HCT116 (cell line): ENCODE measurements around the gene ATP13A2. TPM values are rescaled to one million over a fixed set of nuclear protein-coding genes. Genes with fewer than 3 reads are reported as not detected.
A peak's percentile ranks its signal among the peaks of the same experiment; 100 is the strongest.

Source experiments
- ATAC-seq: fragments of 200-7000 bp; cut with Tn5 transposase; 2 replicates; pipeline ENCODE4 v1.9.1; 2020; ENCODE audit warnings: mild to moderate bottlenecking, moderate library complexity
- BruUV-seq: library from RNA; stranded (reverse); fragments of 400-500 nt; replicated peaks from 2 replicates; lab custom pipeline; 2021; lab: Mats Ljungman, UMichigan
- CTCF ChIA-PET: fragments of 300-600 bp; sonication (Branson Sonifier 250); formaldehyde crosslinking; loops from one replicate; lab custom pipeline; 2021; ENCODE audit warnings: antibody characterized with exemption; lab: Charles Lee
- POLR2A ChIA-PET: fragments of 300-600, 350-600 bp; sonication (Branson Sonifier 250); formaldehyde crosslinking; loops from one replicate; lab custom pipeline; 2021; ENCODE audit warnings: antibody characterized with exemption; lab: Charles Lee
- RAD21 ChIA-PET, 2 experiments: fragments of 300-600 bp; sonication (Branson Sonifier 250); formaldehyde crosslinking; loops; one replicate each; lab custom pipeline; 2023; ENCODE audit warnings: low total read pairs in 2 of 2; ENCODE audit not compliant: uncharacterized antibody in 2 of 2, unreplicated experiment in 2 of 2, low non-redundant PET in 1 of 2; lab: Charles Lee
- DNase-seq: peaks from one replicate; pipeline ENCODE4 v3.0.0-alpha.2; 2010; ENCODE audit warnings: low read depth, low spot score
- H2AFZ ChIP-seq: fragments of 200-600 bp; shearing (Covaris generic), sonication (generic); 2 replicates; pipeline ENCODE4 v1.6.1; 2017; ENCODE audit warnings: low read depth, mixed run types, mixed read lengths, antibody characterized with exemption, low read length; ENCODE audit not compliant: poor library complexity, severe bottlenecking
- H3K27ac ChIP-seq: 2 replicates; pipeline ENCODE4 v1.5.1; 2012; ENCODE audit warnings: low read depth, low read length
- H3K27me3 ChIP-seq: fragments of 200-600 bp; sonication (generic); 2 replicates; pipeline ENCODE4 v1.6.1; 2016; ENCODE audit warnings: mixed run types, low read length, mixed read lengths; ENCODE audit not compliant: insufficient read depth
- H3K36me3 ChIP-seq, 2 experiments: fragments of 200-500 bp in 1 of 2; fragments of 200-600 bp in 1 of 2; sonication (Bioruptor generic) in 1 of 2; sonication (generic) in 1 of 2; 2 replicates each; pipeline versions ENCODE4 v1.5.1 to v1.6.1; 2014 to 2016; ENCODE audit warnings: low read length in 2 of 2, inconsistent platforms in 1 of 2, mixed read lengths in 1 of 2, mixed run types in 1 of 2; ENCODE audit not compliant: insufficient read depth in 2 of 2, control insufficient read depth in 1 of 2
- H3K4me1 ChIP-seq, 2 experiments: fragments of 200-600 bp in 1 of 2; sonication (generic) in 1 of 2; 2 replicates each; pipeline versions ENCODE4 v1.5.1 to v1.6.1; 2012 to 2017; ENCODE audit warnings: low read length in 2 of 2, inconsistent platforms in 1 of 2, mild to moderate bottlenecking in 1 of 2, mixed read lengths in 1 of 2, mixed run types in 1 of 2, moderate library complexity in 1 of 2; ENCODE audit not compliant: insufficient read depth in 2 of 2, control insufficient read depth in 1 of 2
- H3K4me2 ChIP-seq: fragments of 200-600 bp; sonication (generic); 2 replicates; pipeline ENCODE4 v1.6.1; 2017; ENCODE audit warnings: mixed run types, low read length, mixed read lengths
- H3K4me3 ChIP-seq, 2 experiments: fragments of 200-600 bp in 1 of 2; sonication (generic) in 1 of 2; replicated peaks in 1 of 2; 2 replicates each; pipeline ENCODE4 v1.5.1; 2011 to 2016; ENCODE audit warnings: low read length in 2 of 2, control low read depth in 1 of 2, low read depth in 1 of 2, mild to moderate bottlenecking in 1 of 2, mixed read lengths in 1 of 2, mixed run types in 1 of 2
- H3K79me2 ChIP-seq: fragments of 200-600 bp; sonication (generic); 2 replicates; pipeline ENCODE4 v1.6.1; 2017; ENCODE audit warnings: mild to moderate bottlenecking, mixed run types, low read length, moderate library complexity, mixed read lengths; ENCODE audit not compliant: insufficient read depth
- H3K9ac ChIP-seq: fragments of 200-600 bp; sonication (generic); 2 replicates; pipeline ENCODE4 v1.6.1; 2016; ENCODE audit warnings: low read length, mixed read lengths
- H3K9me2 ChIP-seq: fragments of 200-600 bp; sonication (generic), shearing (Covaris generic); 2 replicates; pipeline ENCODE4 v1.6.1; 2017; ENCODE audit warnings: mixed run types, mild to moderate bottlenecking, moderate library complexity; ENCODE audit not compliant: insufficient read depth
- H3K9me3 ChIP-seq, 2 experiments: fragments of 200-500 bp in 1 of 2; fragments of 200-600 bp in 1 of 2; sonication (Bioruptor generic) in 1 of 2; sonication (generic) in 1 of 2; 2 replicates each; pipeline ENCODE4 v1.6.1; 2014 to 2017; ENCODE audit warnings: low read length in 2 of 2, mixed read lengths in 2 of 2, inconsistent platforms in 1 of 2, low read depth in 1 of 2, mild to moderate bottlenecking in 1 of 2, mixed run types in 1 of 2, moderate library complexity in 1 of 2; ENCODE audit not compliant: control insufficient read depth in 1 of 2, insufficient read depth in 1 of 2
- H4K20me1 ChIP-seq: fragments of 200-600 bp; sonication (generic), shearing (Covaris generic); 2 replicates; pipeline ENCODE4 v1.6.1; 2017; ENCODE audit warnings: mixed run types, mild to moderate bottlenecking, moderate library complexity; ENCODE audit not compliant: insufficient read depth
- CTCF ChIP-seq, 3 experiments: fragments of 200-600 bp in 1 of 3; sonication (generic) in 1 of 3; IDR thresholded peaks in 2 of 3; conservative IDR thresholded peaks in 1 of 3; 2 replicates each; pipeline ENCODE4 v1.5.1; 2012 to 2017; ENCODE audit warnings: low read depth in 2 of 3, low read length in 2 of 3, antibody characterized with exemption in 1 of 3, borderline replicate concordance in 1 of 3, control low read depth in 1 of 3, mild to moderate bottlenecking in 1 of 3, mixed read lengths in 1 of 3, mixed run types in 1 of 3, moderate library complexity in 1 of 3; ENCODE audit not compliant: insufficient read depth in 1 of 3
- EGR1 ChIP-seq: IDR thresholded peaks from 2 replicates; pipeline ENCODE4 v1.6.1; 2012; ENCODE audit warnings: low read depth
- FOSL1 ChIP-seq: IDR thresholded peaks from 2 replicates; pipeline ENCODE4 v1.6.1; 2012; ENCODE audit warnings: low read depth
- MAX ChIP-seq: IDR thresholded peaks from 2 replicates; pipeline ENCODE4 v1.6.1; 2012
- POLR2A ChIP-seq: IDR thresholded peaks from 2 replicates; pipeline ENCODE4 v1.7.0; 2011; ENCODE audit warnings: borderline replicate concordance; ENCODE audit not compliant: insufficient read depth, insufficient read length; ENCODE audit errors: extremely low read depth
- SIN3A ChIP-seq: IDR thresholded peaks from 2 replicates; pipeline ENCODE4 v1.6.1; 2012; ENCODE audit warnings: low read depth
- ZFX ChIP-seq: fragments of 450-650 bp; IDR thresholded peaks from 2 replicates; pipeline ENCODE4 v1.6.1; 2017
- intact Hi-C: fragments of 100-400 bp; cut with micrococcal nuclease; formaldehyde crosslinking; loops from 2 replicates; pipeline ENCODE4 v1.10.0; 2022
- total RNA-seq: library from RNA; stranded (reverse); gene quantifications from one replicate; pipeline ENCODE4 v1.2.1, GENCODE V29; 2021; ENCODE audit not compliant: unreplicated experiment

ATP13A2 gene
- total RNA-seq, 1 experiment from 2014 or later: 60.5 TPM

- Histone ChIP-seq H3K9ac (peak overlapping the region; percentile 94), H4K20me1 (no peaks in the 10 kb centered on the region), H2AFZ (no peak overlapping the region), H3K9me2 (no peaks in the 10 kb centered on the region), H3K4me1 (peaks cover 17 to 40% of the 10 kb centered on the region in 2 experiments), H3K27ac (peak overlapping the region; percentile 73), H3K79me2 (peaks cover 30% of the 10 kb centered on the region; the same call in 1 of the 2 replicates), H3K27me3 (no peaks in the 10 kb centered on the region), H3K36me3 (peaks cover 0 to 5% of the 10 kb centered on the region in 2 experiments; a peak in 2 of 4 replicates), H3K4me3 (peak overlapping the region; percentile 77 to 79), H3K9me3 (no peaks in the 10 kb centered on the region), H3K4me2 (peak overlapping the region; percentile 79)
- ChIA-PET POLR2A (interaction anchor here (1.4 kb wide), 1 partner anchor 13 kb away, joined by 3 read pairs; no protein-coding TSS in a partner anchor), RAD21 (no interaction called here), CTCF (interaction anchor here (0.9 to 1.6 kb wide), 3 partner anchors 16 to 359 kb away, joined by 3 to 8 read pairs (median 3); no protein-coding TSS in a partner anchor)
- TF ChIP-seq MAX (no peak), CTCF (IDR thresholded peaks at IDR 0.05 in 2 of 3, conservative IDR thresholded peaks at IDR 0.05 in 1 of 3; ENCODE audit: borderline replicate concordance in 1 of 3, insufficient read depth in 1 of 3, low read depth in 2 of 3, low read length in 2 of 3) (no peak), EGR1 (no peak), ZFX (peak; percentile 2; the same call in 1 of the 2 replicates), POLR2A (no peak), SIN3A (no peak), FOSL1 (no peak)
- DNase-seq (no peak), ATAC-seq (peak; percentile 31)
- no TSS peak for BruUV-seq
- intact Hi-C loops: no loop called here
Measured at GRCh38 chr1:16979475-16980327, 32.0 kb downstream of the ATP13A2 start.
